A549 (cell line): Measurements from ENCODE around the gene RTL1. TPM values are rescaled to one million over a fixed set of nuclear protein-coding genes. Genes with fewer than 3 reads are reported as not detected.

Experiments
- ATAC-seq, 2 experiments: fragments of 200-7000 bp in 1 of 2; fragments of >200 bp in 1 of 2; cut with Nextera tagmentation in 1 of 2; cut with Tn5 transposase in 1 of 2; 3 replicates each; pipeline versions ENCODE4 v1.8.0 to v1.9.1; 2018 to 2020; ENCODE audit warnings: mild to moderate bottlenecking in 1 of 2, moderate library complexity in 1 of 2
- CTCF ChIA-PET: fragments of 300-600 bp; sonication (Branson Sonifier 250); formaldehyde crosslinking; extraction: SDS; loops from one replicate; lab custom pipeline; 2021; ENCODE audit warnings: antibody characterized with exemption, inconsistent platforms; lab: Yijun Ruan, JAX
- POLR2A ChIA-PET: fragments of 350-600 bp; formaldehyde crosslinking; extraction: SDS; loops from one replicate; lab custom pipeline; 2021; ENCODE audit warnings: antibody characterized with exemption, inconsistent platforms; lab: Yijun Ruan, JAX
- DNase-seq, 2 experiments: peaks; one replicate each; pipeline versions ENCODE4 v3.0.0 to v3.0.0-alpha.2; 2011 to 2016; ENCODE audit warnings: low read depth in 1 of 2, low spot score in 1 of 2
- FAIRE-seq: peaks from 2 replicates; lab custom pipeline; 2011; peaks lifted over from hg19 to GRCh38; lab: Jason Lieb, UNC
- H3K27ac ChIP-seq, 2 experiments: fragments of >200 bp; sonication (Bioruptor Twin); formaldehyde crosslinking; 3 replicates each; pipeline ENCODE4 v1.5.1; 2016 to 2017
- H3K4me1 ChIP-seq: fragments of >200 bp; sonication (Bioruptor Twin); formaldehyde crosslinking; 3 replicates; pipeline ENCODE4 v1.6.1; 2016
- H3K4me2 ChIP-seq: fragments of >200 bp; sonication (Bioruptor Twin); formaldehyde crosslinking; 3 replicates; pipeline ENCODE4 v1.6.1; 2016
- H3K4me3 ChIP-seq: fragments of >200 bp; sonication (Bioruptor Twin); formaldehyde crosslinking; 3 replicates; pipeline ENCODE4 v1.5.1; 2016
- H3K9me3 ChIP-seq: fragments of >200 bp; sonication (Bioruptor Twin); formaldehyde crosslinking; 3 replicates; pipeline ENCODE4 v1.6.1; 2016
- BHLHE40 ChIP-seq: IDR thresholded peaks from 2 replicates; pipeline ENCODE4 v1.6.1; 2012; ENCODE audit warnings: low read depth, low read length, inconsistent platforms
- CBX8 ChIP-seq: fragments of 200-600 bp; sonication (generic); IDR thresholded peaks from 2 replicates; pipeline ENCODE4 v1.6.1; 2016
- EHF ChIP-seq: fragments of 250-450 bp; sonication (Bioruptor Pico); IDR thresholded peaks from 2 replicates; pipeline ENCODE4 v1.5.0; 2020; ENCODE audit warnings: mild to moderate bottlenecking
- EHMT2 ChIP-seq: fragments of 200-600 bp; sonication (generic); IDR thresholded peaks from 2 replicates; pipeline ENCODE4 v1.6.1; 2016; ENCODE audit warnings: antibody characterized with exemption, low read depth, mild to moderate bottlenecking, moderate library complexity
- ESRRA ChIP-seq: fragments of 150-350 bp; IDR thresholded peaks from 2 replicates; pipeline ENCODE4 v1.6.1; 2014; ENCODE audit warnings: mild to moderate bottlenecking, low read length, borderline replicate concordance
- FOSB ChIP-seq: fragments of 250-450 bp; sonication (Bioruptor Pico); IDR thresholded peaks from 2 replicates; pipeline ENCODE4 v1.5.0; 2020; ENCODE audit warnings: mild to moderate bottlenecking, moderate library complexity
- GATA3 ChIP-seq: IDR thresholded peaks from 2 replicates; pipeline ENCODE4 v1.6.1; 2012; ENCODE audit warnings: borderline replicate concordance
- KDM1A ChIP-seq: fragments of 200-600 bp; sonication (generic); IDR thresholded peaks from 2 replicates; pipeline ENCODE4 v1.6.1; 2016; ENCODE audit warnings: low read depth, mild to moderate bottlenecking
- KDM5A ChIP-seq: fragments of 200-600 bp; sonication (generic); IDR thresholded peaks from 2 replicates; pipeline ENCODE4 v1.6.1; 2016; ENCODE audit warnings: antibody characterized with exemption, mild to moderate bottlenecking
- NR3C1 ChIP-seq: fragments of >200 bp; sonication (Bioruptor Twin); formaldehyde crosslinking; IDR thresholded peaks from 3 replicates; pipeline ENCODE4 v1.6.1; 2017
- RAD21 ChIP-seq, 2 experiments: fragments of >200 bp in 1 of 2; sonication (Bioruptor Twin) in 1 of 2; formaldehyde crosslinking in 1 of 2; IDR thresholded peaks in 1 of 2; conservative IDR thresholded peaks in 1 of 2; 2 replicates in 1 of 2; 3 replicates in 1 of 2; pipeline ENCODE4 v1.6.1; 2012 to 2018; ENCODE audit warnings: inconsistent platforms in 1 of 2
- RFX5 ChIP-seq: fragments of 450-650 bp; IDR thresholded peaks from 2 replicates; pipeline ENCODE4 v1.7.1; 2014; ENCODE audit warnings: antibody characterized with exemption, mild to moderate bottlenecking, moderate library complexity
- TP53 ChIP-seq: fragments of 250-450 bp; sonication (Bioruptor Pico); IDR thresholded peaks from 2 replicates; pipeline ENCODE4 v1.5.0; 2021; ENCODE audit warnings: mild to moderate bottlenecking, moderate library complexity
- ZC3H11A ChIP-seq: fragments of 450-650 bp; IDR thresholded peaks from 2 replicates; pipeline ENCODE4 v1.6.1; 2014; ENCODE audit warnings: antibody characterized with exemption, mild to moderate bottlenecking
- ZFP36 ChIP-seq: fragments of 450-650 bp; IDR thresholded peaks from 2 replicates; pipeline ENCODE4 v1.6.1; 2014; ENCODE audit warnings: borderline replicate concordance; ENCODE audit not compliant: partially characterized antibody
- WGBS: methylation state at CpG from one replicate; pipeline ENCODE4 v1.1.6; 2017; ENCODE audit errors: missing lambda C conversion rate; 5-methylcytosine and 5-hydroxymethylcytosine counted together
- polyA plus RNA-seq, 4 experiments: library from polyadenylated mRNA; depleted of rRNA in 3 of 4; stranded (reverse); fragments of >200 nt; fragmentation: RNase III in 1 of 4; extraction: RNeasy Plus Mini Kit Qiagen cat#74134 plus additional on column Dnase treatment in 1 of 4; gene quantifications; 2 replicates in 3 of 4; 3 replicates in 1 of 4; pipeline ENCODE4 v1.2.3, GENCODE V29; 2011 to 2017
- TF ChIP-seq, protein P1 (sequence below): fragments of 150-350 bp; IDR thresholded peaks from 2 replicates; pipeline ENCODE4 v1.6.1; 2014; ENCODE audit warnings: low read depth, mild to moderate bottlenecking, low read length
- TF ChIP-seq, protein P2 (sequence below): fragments of >200 bp; sonication (Bioruptor Twin); formaldehyde crosslinking; IDR thresholded peaks from 3 replicates; pipeline ENCODE4 v1.6.1; 2016
- TF ChIP-seq, protein P3 (sequence below): fragments of 450-650 bp; IDR thresholded peaks from 2 replicates; pipeline ENCODE4 v1.6.1; 2014; ENCODE audit warnings: antibody characterized with exemption

The RTL1 gene
- polyA plus RNA-seq, 2 of the 4 experiments (the other 2 are of a cell fraction), result 0.01 TPM; not detected in 1

DNA sequence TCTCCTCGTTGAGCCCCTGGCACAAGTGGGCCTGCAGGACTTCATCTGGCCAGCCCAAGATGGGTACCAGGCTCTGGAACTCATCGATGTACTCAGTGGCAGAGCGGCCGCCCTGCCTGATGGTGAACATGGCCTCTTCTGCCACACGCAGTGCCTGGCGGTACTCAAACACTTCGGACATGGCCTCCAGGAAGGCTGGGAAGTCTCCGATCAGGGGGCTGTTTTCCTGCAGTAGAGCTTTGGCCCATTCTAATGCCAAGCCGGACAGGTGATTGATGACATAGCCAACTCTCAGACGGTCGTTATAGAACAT, 19.8 kb downstream of the RTL1 start:
- FAIRE-seq, result no peak
- TF ChIP-seq KDM1A, result no peak
- no peak for TF ChIP-seq RAD21 (conservative IDR thresholded peaks at IDR 0.05 in 1 of 2, IDR thresholded peaks at IDR 0.05 in 1 of 2)
- TF ChIP-seq, protein P1, sequence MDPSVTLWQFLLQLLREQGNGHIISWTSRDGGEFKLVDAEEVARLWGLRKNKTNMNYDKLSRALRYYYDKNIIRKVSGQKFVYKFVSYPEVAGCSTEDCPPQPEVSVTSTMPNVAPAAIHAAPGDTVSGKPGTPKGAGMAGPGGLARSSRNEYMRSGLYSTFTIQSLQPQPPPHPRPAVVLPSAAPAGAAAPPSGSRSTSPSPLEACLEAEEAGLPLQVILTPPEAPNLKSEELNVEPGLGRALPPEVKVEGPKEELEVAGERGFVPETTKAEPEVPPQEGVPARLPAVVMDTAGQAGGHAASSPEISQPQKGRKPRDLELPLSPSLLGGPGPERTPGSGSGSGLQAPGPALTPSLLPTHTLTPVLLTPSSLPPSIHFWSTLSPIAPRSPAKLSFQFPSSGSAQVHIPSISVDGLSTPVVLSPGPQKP, result no peak
- no peak for TF ChIP-seq EHF
- no peak for TF ChIP-seq BHLHE40
- no peak for TF ChIP-seq FOSB (CRISPR knock-in tag)
- no peak for TF ChIP-seq CBX8
- TF ChIP-seq NR3C1, result no peak
- no peak for TF ChIP-seq ZC3H11A
- TF ChIP-seq, protein P2, sequence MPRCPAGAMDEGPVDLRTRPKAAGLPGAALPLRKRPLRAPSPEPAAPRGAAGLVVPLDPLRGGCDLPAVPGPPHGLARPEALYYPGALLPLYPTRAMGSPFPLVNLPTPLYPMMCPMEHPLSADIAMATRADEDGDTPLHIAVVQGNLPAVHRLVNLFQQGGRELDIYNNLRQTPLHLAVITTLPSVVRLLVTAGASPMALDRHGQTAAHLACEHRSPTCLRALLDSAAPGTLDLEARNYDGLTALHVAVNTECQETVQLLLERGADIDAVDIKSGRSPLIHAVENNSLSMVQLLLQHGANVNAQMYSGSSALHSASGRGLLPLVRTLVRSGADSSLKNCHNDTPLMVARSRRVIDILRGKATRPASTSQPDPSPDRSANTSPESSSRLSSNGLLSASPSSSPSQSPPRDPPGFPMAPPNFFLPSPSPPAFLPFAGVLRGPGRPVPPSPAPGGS, result no peak
- TF ChIP-seq GATA3, result no peak
- no peak for TF ChIP-seq EHMT2
- Histone ChIP-seq H3K4me3 (no peak overlapping the region), H3K4me2 (no peak overlapping the region), H3K27ac (no peak overlapping the region), H3K9me3 (no peaks in the 10 kb centered on the region), H3K4me1 (no peaks in the 10 kb centered on the region)
- CTCF ChIA-PET, result interaction anchor here (1.3 kb wide), 1 partner anchor 33 kb away, joined by 3 read pairs; no protein-coding TSS in a partner anchor
- DNase-seq, result no peak
- no peak for ATAC-seq
- 86% methylated on average over 11 of the region's 11 CpGs for WGBS
- POLR2A ChIA-PET, result no interaction called here

DNA sequence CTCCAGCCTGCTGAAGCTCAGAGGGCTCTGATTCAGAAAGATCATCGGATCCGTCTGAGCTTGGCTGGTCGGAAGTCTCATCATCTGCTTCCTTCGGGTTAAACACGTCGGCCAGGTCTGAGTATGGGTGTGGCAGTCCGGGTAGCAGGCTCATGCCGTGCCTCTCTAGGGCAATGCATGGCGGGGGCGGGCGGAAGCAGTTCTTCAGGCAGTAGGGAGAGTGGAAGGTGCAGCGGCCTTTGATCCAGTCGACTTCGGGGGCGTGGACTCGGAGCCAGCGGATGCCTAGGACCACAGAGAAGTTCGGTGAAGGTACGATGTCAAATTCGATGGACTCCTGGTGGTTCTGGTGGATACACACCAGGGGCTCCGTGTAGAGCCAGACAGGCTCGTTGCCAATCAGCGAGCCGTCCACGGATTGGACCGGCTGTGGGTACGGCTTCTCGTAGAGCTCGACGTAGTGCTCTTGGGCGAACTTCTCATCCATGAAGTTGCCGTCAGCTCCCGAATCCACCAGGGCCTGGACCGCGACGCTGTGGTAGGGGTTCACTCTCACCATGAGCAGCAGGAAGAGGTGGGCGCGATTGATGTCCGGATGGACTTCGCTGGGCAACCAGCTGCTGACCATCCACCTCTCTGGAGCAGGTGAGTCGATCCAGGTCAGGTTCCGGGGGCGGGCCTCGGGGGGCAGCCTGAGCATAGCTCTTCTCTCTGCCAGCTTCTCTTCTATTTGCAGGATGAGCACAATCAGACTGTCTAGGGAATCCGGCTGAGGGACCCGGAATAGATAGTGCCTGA, 20.3 kb downstream of the RTL1 start:
- no peak overlapping the region for H3K4me3 ChIP-seq
- H3K9me3 ChIP-seq, result no peaks in the 10 kb centered on the region
- TF ChIP-seq, protein P3, sequence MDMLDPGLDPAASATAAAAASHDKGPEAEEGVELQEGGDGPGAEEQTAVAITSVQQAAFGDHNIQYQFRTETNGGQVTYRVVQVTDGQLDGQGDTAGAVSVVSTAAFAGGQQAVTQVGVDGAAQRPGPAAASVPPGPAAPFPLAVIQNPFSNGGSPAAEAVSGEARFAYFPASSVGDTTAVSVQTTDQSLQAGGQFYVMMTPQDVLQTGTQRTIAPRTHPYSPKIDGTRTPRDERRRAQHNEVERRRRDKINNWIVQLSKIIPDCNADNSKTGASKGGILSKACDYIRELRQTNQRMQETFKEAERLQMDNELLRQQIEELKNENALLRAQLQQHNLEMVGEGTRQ, result no peak
- TF ChIP-seq ESRRA (no peak), KDM5A (no peak), ZFP36 (no peak), RFX5 (no peak), ZC3H11A (no peak), BHLHE40 (no peak), NR3C1 (no peak), TP53 (CRISPR knock-in tag) (no peak), EHMT2 (no peak)
- TF ChIP-seq, protein P2, result no peak
- TF ChIP-seq, all 56 proteins: peak for 0
- Histone ChIP-seq H3K4me2 (no peak overlapping the region), H3K27ac (no peak overlapping the region), H3K4me1 (no peaks in the 10 kb centered on the region)
- POLR2A ChIA-PET, result no interaction called here
- no peak for DNase-seq
- ATAC-seq, result no peak
- whole genome bisulfite sequencing, result 86% methylated on average over 44 of the region's 46 CpGs
- FAIRE-seq, result no peak
- CTCF ChIA-PET, result interaction anchor here (1.0 to 2.7 kb wide), 3 partner anchors 17 to 352 kb away, joined by 3 to 13 read pairs (median 3); no protein-coding TSS in a partner anchor
